ENCODE results near the gene DBNDD1.
"Not testable (repeated sequence)": the region's sequence is repeated elsewhere in the genome, so short reads cannot be mapped to it uniquely, and the experiment has no call there.

Gene DBNDD1

DNA sequence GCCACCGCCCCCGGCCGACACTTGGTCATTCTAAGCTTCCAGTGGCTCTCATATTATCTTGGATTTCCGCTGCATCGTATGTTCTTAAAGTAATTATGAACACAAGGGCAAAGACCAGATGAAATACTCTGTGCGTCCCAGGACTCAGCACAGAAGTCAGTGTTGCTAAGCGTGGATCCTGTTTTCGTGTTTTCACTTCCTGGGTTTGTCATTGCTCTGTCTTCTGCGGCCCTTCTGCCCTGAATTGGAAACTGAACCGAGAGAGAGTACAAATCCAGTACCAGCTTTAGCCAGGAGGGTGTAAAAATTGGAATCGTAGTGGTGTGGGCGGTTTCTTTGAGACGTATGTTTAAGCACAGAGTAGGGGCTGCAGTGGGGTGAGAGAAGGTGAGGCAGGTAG, 32.7 kb downstream of the DBNDD1 start:
- no peak for DNase-seq

DNA sequence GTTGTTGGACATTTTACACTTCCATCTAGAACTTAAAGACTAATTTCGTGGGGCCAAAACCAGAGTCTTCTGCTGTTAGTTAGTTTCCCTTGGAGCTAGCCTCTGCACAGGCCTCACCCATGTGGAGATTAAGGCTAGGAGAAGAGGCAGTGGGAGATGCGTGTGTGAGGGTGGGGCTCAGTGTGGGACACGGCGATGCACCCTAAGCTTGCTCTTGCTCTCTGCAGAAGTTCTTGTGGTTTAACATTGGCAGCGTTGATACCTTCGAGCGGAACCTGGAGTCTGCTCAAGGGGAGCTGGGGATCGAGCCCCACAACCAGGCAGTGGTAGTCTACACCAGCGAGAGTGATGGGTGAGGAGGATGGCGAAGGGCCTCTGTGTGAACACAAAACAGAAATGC, 34.0 kb downstream of the DBNDD1 start:
- no peak for DNase-seq

DNA sequence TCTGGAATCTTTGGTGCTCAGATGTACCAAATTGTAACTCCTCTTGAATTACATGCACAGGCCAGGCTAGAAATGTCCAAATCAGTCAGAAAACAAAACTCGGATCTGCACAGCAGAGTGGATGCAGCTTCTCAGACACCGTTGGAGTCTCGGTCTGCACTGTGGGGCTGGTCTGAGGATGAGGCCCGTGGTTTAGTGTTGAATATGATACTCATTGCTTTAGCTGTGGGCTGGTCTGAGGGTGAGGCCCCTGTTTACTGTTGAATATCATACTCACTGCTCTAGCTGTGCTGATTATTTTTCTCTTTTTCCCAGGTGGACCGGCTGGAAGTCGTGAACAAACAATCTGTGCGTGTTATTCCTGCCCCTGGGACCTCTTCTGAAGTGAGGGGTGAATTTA, 35.0 kb downstream of the DBNDD1 start:
- DNase-seq = no peak

DNA sequence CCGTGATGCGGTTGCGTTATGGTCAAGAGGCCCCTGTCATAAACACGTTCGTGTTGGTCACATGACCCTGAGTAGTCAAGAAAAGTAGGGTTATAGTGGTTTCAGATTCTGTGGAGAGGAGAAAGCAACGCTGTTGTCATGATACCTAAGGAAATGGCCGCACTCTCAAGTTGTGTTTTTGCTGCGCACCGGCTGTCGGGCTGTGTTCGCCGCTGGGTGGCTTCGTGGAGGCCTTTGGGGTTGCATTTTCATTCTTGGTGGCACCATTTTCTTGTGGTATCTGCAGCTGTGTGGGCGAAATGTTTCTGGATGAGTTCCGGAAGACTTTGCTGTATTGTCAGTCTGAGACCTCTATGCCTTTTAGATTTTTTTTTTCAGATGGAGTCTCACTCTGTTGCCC, 35.7 kb downstream of the DBNDD1 start:
- no peak for DNase-seq

DNA sequence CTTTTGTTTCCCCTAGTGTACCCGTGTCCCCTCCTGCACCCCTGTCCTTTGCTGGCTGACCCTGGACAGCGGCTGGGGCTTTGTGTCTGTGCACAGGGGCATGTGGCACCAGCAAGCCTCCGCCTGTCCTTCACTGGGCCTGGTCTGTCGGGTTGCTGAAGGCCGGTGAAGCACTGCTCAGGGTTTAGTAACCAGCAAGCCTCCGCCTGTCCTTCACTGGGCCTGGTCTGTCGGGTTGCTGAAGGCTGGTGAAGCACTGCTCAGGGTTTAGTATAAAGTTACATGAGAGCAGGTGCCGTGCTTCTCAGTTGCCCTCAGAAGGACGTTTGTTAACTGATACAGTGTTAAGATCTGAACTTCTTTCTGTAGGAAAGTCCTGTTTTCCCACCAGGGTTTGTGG, 36.9 kb downstream of the DBNDD1 start:
- DNase-seq = no peak

DNA sequence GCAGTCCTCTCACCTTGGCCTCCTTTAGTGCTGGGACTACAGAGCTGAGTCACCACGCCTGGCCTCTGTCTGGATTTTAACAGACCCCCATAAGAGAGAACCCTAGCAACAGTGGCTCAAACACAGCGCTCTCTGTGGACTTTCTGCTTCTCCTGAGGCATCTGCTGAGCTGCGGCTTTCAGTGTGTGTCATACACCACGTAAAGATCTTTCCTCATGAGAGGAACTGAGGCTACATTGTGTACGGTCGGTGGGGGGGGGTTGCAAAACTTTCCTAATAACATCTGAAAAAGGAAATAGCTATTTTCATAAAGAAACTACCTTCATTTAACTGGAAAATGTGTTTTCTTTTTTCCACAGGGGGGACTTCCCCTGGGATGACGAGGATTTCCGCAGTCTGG, 37.8 kb downstream of the DBNDD1 start:
- no peak for DNase-seq

DNA sequence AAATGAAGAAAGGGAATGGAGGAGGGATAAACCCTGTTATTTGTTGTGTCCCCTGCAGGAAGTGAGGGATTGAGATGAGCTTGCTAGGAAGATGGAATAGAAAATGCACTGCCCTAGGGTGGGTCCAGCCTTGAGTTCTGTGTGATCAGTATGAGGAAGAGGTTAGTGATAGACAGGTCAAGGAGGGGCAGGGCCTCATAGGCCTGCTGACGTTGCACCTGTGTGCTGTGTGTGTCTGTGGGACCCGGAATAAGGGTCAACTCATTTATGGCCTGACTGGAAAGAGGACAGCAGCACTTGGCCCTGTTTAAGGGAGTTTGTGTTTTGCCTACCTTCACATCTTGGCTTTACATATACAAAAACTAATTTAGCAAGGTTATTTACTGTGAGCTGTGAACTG, 44.4 kb downstream of the DBNDD1 start:
- DNase-seq = no peak

DNA sequence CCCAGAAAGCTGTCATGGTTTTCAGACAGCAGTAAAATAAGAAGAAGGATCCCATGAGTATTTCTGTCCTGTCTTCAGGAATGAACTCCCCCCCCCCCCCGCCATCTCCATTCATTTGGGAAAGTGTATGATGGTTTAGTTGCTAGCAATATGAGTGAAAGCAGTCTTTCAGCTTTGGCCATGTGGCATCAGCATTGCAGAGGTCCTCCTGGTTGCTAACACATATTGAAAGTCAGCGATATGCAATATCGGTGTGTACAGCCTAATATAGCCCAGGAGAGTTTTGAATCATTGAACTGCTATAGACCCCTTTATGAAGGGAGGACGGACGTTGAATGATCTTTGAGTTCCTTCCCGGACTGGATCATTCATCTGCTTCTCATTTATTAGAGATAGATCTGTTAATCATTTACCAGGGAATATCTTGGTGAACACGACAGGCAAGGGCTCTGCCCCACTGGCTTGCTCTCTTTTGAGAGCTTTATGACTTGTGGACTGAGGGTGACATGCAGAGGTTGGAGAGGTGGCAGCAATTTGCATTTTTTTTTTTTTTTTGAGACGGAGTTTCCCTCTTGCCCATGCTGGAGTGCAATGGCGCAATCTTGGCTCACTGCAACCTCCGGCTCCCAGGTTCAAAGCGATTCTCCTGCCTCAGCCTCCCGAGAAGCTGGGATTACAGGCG, 45.5 kb downstream of the DBNDD1 start:
- DNase-seq = no peak

DNA sequence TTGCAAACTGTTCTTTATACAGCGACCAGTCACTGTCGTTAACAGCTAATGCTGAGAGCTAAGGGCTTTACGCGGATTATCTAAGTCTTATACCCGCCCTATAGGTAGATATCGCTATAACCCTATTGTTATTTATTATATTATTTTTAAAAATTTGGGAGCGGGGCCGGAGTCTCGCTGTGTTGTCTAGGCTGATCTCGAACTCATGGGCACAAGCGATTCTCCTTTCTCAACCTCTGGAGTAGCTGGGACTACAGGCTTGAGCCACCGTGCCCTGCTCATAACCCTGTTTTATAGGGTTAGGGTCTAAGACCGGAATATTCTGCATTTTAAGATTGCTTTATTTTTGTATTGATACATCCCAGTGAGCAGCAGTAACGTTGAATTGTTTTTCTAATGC, 46.0 kb downstream of the DBNDD1 start:
- DNase-seq = no peak

DNA sequence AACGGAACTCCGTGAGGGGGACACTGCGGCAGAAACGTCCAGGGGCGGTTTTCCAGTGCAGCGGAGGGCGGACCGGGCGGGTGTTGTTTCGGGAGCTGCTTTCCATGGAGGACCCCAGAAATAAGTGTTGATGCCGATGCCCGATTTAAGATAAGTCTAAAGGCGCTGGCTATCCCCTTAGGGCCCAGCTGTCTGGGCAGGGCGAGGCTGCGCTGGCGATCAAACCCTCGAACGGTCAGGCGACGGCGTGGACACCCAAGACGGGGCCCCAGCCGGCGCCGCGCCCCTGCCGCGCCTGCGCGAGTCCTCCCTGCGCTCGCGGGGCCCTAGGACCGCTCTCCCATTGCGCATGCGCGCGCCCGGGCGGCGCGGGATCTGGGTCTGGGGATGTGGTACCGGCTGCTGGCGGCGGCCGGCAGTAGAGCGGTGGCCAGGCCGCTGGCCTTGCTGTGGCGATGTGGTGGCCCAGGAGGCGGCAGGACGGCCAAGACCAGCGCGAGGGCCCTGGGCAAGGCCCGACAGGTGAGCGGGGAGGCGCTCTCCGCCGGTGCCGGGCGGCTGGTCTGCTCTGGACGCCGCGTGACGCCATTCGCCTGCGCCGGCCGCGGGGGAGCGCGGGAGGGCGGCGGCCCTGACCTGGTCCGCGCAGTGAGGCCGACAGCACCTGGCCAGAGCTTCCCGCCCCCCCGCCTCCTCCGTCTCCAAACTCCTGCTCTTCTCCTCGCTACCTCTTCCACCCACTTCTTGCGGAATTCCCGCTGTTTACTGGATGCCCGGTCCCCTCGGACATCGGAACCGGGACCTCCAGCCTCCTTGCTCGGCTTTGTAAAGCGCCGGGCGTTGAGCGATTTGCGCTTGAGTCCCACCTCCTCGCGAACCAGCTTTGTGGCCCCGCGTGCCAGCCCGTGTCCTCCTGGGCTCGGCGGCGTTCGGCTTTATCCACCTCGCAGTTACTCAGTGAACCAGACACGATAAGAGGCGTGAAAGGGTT, 46.7 kb downstream of the DBNDD1 start:
- DNase-seq = peak; percentile 97

DNA sequence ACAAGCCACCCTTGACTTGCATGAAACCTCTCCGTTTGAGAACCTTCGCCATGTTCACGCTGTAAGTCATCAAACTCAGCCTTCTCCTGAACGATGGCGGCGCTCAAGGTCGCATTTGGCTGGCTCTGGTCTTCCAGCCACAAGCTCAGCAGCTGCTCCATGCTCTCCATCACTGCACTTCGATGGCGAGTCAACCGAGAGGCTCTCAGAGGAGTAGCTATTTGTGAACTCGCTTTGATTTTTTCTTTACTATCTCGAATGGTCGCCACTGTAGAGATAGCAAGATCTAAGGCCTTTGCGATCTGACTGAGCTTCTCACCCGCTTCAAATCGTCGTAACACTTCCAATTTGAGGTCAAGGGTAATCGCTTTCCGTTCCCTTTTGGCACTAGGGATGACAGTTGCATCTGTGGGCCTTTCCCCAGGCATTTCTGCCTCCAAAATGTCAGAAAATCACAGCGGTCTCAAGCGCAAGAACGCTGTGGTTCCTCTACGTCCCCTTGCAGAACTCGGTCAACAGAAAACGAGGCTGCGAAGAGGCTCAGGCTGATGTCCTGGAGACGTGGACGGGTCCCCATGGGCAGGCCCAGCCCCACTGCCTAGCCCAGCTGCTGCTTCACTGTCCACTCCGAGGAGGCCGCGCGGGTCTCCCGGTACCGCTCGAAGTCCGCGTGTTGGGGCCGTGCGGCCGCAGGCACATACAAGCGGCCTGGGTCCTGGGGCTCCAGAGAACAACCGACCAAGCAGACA, 47.6 kb downstream of the DBNDD1 start:
- DNase-seq = no peak

DNA sequence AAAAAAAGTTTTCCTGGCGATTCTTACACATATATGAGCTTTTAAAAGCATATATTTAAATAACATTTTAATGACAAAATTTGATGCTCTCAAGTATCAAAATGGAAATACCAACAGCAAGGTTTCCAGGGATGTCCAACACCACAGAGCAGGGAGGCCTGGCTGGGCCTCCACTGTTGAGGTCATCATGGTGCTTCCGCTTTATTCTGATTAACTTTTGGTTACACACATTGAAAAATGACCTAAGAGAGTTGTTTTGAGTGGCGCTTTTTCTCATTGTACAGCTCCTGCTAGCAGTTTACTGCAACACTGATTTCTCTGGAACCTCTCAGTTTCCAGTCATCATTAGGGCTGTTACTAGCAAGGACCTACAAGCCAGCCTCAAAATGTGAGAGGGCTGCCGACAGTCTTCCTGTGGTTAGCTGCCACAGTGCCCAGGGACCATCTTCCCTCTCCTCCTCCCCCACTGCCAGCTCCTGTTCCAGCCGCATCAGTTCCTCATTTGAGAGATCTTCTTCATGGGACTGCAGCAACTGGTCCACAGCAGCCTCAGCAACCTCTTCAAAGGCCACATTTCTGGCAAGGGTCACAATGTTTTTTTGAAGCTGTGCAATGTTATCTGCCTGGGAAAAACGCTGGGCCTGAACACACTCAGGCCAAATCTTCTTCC, 49.4 kb downstream of the DBNDD1 start:
- DNase-seq = no peak

DNA sequence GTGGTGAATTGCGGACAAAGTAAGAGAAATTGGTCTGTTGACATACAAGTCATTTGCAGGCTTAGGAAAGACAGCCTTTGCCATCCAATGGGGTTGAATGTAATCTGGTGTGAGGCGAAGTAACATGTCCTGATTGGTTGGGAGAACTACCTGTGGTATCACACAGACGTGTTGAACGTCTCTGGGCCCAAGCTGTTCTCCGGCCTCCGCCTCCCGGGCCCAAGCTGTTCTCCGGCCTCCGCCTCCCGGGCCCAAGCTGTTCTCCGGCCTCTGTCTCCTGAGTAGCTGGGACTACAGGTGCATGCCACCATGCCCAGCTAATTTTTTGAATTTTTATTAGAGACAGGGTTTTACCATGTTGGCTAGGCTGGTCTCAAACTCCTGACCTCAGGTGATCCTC, 51.2 kb downstream of the DBNDD1 start:
- DNase-seq = not testable (repeated sequence)

DNA sequence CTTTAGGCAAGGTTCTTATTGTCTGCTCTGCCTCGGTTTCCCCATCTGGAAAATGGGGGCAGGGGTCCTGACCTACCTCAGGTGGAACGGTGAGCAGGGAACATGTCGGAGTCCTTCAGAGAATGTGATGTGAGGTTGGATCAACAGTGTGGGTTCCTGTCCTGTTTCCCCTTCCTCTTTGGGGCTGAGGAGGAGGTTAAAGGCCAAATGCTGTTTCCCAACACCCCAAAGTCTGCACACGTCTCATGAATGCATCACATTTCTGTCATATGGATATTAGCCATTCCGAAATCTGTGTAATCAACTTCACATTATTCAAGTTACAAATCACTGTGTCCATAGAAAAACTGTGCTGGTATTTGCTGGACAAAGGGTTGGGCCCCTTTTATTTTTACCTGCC, 51.8 kb downstream of the DBNDD1 start:
- DNase-seq = not testable (repeated sequence)

DNA sequence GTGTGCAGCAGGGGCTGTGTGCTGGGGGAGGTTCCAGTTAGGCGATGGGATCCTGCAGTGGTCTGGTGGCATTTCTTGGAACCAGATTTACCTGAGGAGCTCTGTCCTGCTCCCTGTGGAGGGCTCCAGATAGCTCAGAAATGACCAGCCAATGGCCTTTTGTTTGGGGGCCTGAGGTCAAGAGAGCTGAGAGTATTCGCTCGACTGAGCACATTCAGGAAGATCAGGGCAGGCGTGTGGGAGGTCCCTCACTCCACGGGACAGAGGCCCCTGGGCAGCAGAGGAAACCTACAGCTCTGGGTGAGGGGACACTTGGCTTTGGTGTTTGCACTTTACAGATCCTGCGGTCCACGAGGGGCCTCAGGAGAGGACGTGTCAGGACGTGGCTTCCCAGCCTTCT, 52.5 kb downstream of the DBNDD1 start:
- no peak for DNase-seq

DNA sequence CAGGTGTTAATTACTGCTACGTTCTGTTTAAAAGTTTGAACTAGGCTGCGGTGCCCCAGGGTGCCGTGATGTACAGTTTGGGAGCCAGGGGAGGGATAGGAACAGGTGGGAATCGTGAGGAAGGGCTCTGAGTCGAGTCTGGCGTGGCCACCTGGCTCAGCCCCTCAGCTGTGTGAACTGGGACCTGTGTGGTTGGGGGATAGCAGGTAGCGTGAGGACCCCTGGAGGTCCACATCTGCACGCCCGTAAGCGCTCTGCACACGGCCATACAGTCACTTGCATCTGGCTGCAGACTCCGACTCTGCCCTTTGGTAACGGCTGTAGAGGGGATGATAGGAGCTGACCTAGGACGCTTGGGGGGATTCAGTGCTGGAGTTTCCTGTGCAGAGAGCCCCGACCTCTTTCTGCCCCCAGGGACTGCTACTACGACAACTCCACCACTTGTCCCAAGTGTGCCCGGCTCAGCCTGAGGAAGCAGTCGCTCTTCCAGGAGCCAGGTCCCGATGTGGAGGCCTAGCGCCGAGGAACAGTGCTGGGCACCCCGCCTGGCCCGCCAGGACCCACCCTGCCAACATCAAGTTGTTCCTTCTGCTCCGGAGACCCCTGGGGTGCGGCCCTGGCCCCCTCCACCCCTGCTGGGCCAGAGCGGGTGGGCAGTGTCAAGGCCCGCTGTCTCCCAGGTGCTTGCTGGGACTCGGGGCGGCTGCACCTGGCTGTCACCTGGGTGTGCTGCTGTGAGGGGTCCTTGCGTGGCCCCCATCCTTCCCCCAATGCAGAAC, 53.6 kb downstream of the DBNDD1 start:
- DNase-seq = no peak

DNA sequence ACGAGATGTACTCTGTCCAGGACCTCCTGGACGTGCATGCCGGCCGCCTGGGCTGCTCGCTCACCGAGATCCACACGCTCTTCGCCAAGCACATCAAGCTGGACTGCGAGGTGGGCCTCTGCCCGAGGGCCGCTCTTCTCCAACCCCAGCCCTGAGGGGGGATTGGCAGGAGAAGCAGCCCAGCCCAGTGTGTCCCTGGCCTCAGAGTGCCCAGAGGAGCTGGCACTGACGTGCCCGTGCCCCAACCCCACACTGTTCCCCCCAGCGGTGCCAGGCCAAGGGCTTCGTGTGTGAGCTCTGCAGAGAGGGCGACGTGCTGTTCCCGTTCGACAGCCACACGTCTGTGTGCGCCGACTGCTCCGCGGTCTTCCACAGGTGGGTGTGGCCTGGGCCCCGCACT, 55.1 kb downstream of the DBNDD1 start:
- no peak for DNase-seq

DNA sequence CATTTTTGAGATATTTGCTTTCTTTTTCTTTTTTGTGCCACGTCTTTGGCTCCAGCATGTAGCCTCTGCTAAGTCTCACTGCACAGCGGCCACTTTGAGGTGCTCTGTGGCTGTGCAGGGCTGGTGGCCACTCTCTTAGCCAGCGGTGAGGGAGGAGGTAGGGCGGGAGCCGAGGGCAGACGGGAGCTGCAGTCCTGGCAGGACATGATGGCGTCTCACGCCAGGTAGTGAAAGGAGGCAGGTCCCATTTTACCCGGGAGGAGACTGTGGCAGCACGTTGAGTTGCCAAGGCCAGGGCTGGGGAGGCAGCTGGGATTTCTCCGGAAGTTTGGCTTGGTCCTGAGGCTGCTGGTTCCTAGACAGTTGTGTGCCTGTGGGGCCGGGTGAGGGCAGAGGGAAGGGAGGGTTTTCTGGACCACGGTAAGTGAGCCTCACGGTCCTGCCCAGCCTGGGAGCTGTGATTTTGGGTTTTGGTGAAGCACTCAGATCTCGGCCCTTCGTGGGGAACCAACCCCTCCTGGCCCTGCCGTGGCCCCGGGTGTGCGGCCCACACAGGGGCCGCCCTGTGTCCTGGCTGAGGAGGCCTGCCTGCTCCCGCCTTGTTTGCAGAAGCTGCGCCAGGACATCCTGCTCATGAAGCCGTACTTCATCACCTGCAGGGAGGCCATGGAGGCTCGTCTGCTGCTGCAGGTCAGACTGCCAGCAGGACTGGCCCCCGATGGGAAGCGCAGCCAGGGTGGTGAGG, 56.3 kb downstream of the DBNDD1 start:
- DNase-seq = no peak

DNA sequence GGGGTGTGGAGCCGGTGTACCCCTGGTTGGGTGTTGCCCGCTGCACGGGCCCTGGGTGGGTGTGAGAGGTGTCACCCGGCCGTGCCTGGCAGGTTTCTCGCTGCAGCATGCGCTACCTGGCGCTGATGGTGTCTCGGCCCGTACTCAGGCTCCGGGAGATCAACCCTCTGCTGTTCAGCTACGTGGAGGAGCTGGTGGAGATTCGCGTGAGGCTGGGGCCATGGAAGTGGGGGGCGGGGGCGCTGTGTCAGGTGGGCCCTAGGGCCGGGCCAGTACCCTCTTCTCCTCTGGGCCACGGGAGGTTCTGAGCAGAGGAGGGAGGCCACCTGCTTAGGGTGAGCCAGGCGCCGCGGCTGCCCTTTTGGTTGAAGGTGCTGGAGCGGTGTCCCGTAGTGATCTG, 57.3 kb downstream of the DBNDD1 start:
- no peak for DNase-seq

DNA sequence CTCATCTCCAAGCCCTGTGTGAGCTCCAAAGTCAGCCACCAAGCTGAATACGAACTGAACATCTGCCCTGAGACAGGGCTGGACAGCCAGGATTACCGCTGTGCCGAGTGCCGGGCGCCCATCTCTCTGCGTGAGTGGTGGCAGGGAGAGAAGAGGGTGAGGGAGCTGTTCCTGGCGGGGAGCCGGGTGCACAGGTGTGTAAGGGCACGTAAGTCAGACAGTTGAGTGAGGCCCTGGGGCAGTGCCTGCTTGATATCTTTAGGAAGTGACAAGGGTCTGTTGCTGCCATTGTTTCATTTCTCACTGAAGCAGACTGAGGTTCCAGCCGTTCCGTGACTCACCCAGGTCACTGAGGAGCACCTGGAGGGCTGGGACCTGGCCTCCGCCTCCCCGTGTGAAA, 58.3 kb downstream of the DBNDD1 start:
- DNase-seq = no peak

DNA sequence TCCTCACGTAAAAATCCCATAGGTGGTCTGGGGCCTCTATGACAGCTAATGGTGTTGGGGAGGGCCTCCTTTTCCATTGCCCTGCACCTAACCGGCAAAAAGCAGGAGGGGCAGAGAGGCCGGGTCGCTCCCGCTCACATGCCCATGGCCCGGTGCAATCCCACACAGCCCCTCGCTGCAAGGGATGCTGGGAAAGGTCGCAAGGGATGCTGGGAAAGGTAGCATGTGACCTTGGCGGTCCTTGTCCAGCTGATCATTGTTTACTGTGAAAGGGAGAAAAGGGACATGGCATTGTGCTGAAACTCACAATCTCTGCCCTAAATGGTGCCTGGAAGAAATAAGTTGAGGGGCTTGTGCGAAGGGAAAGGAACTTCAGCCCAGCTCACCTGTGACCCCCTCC, 60.7 kb downstream of the DBNDD1 start:
- no peak for DNase-seq
